ENCODE measurements around the gene PPP1R36.
A peak's percentile ranks its signal among the peaks of the same experiment; 100 is the strongest.
"Not testable (repeated sequence)": the region's sequence is repeated elsewhere in the genome, so short reads cannot be mapped to it uniquely, and the experiment has no call there.

PPP1R36 gene

DNA sequence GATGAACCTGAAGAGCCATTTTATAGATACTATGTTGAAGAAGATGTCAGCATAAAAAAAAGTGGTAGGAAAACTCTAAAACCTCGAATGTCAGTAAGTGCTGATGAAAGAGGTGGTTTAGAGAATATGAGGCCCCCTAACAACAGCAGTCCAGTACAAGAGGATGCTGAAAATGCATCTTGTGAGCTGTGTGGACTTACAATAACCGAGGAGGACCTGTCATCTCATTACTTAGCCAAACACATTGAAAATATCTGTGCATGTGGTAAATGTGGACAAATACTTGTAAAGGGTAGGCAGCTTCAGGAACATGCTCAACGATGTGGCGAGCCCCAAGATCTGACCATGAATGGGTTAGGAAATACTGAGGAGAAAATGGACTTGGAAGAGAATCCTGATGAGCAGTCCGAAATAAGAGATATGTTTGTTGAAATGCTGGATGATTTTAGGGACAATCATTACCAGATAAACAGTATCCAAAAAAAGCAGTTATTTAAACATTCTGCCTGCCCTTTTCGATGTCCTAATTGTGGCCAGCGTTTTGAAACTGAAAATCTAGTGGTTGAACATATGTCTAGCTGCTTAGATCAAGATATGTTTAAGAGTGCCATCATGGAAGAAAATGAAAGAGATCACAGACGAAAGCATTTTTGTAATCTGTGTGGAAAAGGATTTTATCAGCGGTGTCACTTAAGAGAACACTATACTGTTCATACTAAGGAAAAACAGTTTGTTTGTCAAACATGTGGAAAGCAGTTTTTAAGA is 27.0 kb upstream of the PPP1R36 start:
- DNase-seq, result no peak

DNA sequence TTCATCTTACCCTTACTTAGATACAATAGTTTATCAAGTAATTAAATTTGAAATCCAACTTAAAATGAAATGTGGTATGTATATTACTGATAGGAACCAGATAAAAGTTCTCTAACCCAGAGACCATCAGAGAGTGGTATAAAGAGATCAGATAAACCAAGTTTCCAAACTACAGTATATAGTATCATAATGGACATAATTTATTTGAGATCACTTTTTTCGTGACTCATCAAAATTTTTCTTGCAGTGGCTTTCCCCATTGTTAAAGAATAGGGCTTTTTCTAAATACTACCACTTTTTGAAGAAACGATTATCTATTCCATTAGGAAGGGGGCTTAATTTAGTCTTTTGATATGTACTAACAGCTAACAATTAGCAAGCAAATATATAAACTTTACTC is 24.4 kb upstream of the PPP1R36 start:
- DNase-seq, result no peak

DNA sequence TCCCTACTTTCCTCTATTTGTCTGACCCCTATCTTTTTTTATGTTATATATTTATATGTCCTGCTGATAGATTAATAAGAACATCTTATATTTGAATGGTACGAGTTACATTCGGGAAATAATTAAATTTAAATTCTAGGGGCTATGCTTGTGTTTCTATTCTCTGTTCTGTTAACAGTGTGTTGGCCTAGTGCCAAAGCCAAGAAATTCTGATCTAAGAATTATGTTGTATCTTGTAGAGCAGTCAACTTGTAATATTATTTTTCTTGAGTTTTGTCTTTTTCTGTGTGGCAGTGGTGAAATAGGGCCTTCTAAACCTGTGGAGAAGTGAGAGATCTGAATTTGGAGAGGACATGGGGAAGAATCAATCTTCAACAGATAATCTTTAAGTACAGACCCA is 18.2 kb upstream of the PPP1R36 start:
- DNase-seq, result no peak

DNA sequence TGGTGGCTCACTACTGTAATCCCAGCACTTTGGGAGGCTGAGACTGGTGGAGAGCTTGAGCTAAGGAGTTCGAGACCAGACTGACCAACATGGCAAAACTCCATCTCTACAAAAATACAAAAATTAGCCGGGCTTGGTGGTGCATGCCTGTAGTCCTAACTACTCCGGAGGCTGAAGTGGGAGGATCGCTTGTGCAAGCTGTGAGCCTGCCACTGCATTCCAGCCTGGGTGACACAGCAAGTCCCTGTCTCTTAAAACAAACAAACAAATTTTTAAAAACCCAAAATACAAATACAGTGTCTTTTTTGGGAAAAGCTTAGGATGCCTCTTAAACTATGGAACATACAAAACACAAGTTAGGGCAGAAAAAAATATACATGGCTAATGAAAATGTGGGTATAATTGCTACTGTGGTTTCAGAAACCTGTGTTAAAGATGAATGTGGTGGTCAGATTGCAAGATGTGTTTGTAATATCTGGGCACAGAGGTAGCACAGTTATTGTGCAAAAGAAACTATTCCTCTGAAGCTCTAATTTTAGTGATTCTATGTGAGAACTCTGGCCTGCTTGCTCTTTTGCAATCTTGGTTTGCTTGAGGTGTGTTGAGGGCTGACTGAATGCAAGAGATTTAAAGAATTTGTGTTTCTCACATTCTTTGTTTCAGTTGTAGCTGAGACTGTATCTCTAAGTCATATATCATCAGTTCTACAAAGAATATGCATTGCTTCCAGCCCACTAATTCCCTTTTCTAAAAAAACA is 13.1 kb upstream of the PPP1R36 start:
- no peak for DNase-seq

DNA sequence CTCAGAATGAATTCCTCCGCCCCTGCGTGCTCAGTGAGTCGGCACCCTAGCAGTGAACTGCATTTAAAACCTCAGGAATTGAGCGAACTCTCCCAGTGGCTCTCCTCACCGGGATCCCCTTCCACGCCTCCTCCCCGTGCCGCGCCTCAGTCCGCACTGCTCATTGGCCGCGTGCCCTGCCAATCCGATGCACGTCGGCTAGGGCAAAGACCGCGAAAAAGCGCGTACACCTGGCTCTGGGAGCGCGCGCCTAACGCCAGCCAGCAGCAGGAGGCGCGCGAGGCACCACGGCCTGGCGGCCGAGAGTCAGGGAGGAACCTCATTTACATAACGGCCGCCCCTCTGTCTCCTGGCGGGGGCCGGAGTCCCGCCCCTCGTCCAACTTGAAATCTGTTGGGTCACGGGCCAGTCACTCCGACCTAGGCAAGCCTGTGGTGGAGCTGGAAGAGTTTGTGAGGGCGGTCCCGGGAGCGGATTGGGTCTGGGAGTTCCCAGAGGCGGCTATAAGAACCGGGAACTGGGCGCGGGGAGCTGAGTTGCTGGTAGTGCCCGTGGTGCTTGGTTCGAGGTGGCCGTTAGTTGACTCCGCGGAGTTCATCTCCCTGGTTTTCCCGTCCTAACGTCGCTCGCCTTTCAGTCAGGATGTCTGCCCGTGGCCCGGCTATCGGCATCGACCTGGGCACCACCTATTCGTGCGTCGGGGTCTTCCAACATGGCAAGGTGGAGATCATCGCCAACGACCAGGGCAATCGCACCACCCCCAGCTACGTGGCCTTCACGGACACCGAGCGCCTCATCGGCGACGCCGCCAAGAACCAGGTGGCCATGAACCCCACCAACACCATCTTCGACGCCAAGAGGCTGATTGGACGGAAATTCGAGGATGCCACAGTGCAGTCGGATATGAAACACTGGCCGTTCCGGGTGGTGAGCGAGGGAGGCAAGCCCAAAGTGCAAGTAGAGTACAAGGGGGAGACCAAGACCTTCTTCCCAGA is 9.3 kb upstream of the PPP1R36 start, which contains the start of gene HSPA2:
Gene HSPA2 (plus strand): TSS at position 534 of the 995 bp plus-strand sequence. CDS start 109 bp downstream, at position 643.
- DNase-seq, result peak; percentile 100

DNA sequence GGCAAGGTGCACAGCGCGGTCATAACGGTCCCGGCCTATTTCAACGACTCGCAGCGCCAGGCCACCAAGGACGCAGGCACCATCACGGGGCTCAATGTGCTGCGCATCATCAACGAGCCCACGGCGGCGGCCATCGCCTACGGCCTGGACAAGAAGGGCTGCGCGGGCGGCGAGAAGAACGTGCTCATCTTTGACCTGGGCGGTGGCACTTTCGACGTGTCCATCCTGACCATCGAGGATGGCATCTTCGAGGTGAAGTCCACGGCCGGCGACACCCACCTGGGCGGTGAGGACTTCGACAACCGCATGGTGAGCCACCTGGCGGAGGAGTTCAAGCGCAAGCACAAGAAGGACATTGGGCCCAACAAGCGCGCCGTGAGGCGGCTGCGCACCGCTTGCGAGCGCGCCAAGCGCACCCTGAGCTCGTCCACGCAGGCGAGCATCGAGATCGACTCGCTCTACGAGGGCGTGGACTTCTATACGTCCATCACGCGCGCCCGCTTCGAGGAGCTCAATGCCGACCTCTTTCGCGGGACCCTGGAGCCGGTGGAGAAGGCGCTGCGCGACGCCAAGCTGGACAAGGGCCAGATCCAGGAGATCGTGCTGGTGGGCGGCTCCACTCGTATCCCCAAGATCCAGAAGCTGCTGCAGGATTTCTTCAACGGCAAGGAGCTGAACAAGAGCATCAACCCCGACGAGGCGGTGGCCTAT is 8.3 kb upstream of the PPP1R36 start:
- peak; percentile 59 for DNase-seq

DNA sequence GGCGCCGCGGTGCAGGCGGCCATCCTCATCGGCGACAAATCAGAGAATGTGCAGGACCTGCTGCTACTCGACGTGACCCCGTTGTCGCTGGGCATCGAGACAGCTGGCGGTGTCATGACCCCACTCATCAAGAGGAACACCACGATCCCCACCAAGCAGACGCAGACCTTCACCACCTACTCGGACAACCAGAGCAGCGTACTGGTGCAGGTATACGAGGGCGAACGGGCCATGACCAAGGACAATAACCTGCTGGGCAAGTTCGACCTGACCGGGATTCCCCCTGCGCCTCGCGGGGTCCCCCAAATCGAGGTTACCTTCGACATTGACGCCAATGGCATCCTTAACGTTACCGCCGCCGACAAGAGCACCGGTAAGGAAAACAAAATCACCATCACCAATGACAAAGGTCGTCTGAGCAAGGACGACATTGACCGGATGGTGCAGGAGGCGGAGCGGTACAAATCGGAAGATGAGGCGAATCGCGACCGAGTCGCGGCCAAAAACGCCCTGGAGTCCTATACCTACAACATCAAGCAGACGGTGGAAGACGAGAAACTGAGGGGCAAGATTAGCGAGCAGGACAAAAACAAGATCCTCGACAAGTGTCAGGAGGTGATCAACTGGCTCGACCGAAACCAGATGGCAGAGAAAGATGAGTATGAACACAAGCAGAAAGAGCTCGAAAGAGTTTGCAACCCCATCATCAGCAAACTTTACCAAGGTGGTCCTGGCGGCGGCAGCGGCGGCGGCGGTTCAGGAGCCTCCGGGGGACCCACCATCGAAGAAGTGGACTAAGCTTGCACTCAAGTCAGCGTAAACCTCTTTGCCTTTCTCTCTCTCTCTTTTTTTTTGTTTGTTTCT is 7.6 kb upstream of the PPP1R36 start:
- peak; percentile 31 for DNase-seq

DNA sequence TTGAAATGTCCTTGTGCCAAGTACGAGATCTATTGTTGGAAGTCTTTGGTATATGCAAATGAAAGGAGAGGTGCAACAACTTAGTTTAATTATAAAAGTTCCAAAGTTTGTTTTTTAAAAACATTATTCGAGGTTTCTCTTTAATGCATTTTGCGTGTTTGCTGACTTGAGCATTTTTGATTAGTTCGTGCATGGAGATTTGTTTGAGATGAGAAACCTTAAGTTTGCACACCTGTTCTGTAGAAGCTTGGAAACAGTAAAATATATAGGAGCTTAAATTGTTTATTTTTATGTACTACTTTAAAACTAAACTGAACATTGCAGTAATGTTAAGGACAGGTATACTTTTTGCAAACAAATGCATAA is 6.9 kb upstream of the PPP1R36 start:
- no peak for DNase-seq

DNA sequence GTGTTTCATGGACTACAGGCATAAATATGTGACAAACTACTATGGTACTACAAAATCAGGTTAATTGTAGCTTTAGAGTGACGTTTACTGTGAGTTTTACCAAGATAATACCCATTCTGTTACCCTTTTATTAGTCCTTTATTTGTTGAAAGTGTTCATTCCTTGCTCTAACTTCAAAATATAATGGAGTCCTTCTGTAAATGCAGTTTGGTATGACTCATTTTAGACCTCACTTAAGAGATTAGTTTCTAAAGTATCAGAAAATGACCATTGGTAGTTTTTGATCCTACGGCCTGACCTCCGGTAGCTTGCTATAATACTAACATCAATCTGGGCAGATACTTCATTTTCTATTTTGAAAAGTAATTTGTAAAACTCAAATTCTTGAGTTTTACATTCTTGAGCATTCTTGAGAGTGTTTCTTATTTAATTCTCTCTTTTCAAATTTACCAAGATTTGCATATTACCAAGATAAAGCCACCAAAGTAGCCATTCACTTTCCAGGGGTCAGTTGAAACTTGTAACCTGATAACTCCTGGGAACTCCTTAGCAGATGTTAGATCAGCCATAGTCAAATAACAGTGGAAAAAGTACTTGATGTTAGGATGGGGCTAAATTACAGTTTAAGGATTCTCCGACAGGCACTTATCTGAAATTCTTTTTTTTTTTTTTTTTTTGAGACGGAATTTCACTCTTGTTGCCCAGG is 5.0 kb upstream of the PPP1R36 start:
- DNase-seq, result no peak

DNA sequence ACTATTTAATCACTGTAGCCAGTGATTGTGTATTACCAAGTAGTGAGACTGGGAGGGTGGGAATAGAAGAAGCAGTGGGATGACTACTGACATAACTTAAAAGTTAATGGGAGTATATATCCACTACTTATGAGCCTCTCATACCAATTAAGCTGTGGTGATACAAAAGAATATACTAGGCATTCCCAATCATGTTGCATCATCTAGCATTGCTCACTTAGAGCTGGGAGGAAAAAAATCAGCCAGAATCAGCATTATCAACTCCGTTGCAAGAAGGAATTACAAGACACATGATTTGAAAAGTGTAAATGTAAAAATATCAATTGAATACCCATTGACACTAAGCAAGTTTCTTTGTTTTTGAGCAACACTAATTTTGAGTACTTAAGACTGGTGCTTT is 745 bp upstream of the PPP1R36 start:
- no peak for DNase-seq

DNA sequence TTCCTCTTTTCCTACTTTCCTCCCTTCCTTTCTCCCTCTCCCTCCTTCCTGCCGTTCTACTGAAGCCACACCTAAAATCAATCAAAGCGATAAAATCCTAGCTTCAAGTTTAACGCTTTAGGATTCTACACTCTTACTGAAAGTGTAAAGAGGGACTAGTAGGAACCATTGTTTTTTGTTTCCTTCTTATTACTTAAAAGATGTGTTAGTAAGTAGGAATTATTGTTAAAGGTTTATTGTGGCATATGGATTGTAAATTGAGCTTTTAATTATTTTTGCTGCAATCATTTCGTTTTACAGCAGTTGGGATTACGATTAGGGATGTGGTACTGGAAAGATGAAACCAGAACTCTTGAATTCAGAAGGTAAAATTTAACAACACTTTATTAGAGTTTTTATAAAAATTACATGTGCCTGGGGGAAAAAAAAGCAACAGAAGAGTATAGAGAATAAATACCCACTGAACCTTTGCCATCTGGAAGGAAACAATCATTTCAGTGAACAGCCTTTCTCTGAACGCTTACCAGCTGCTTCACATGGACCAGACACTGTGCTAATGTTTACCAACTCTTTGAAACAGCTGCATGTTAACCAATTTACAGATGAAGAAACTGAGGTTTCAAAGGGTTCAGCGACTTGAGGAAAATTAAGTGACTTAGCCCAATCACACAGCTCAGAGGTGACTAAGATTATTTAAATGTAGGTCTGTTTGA is 1.0 kb downstream of the PPP1R36 start:
- DNase-seq, result no peak

DNA sequence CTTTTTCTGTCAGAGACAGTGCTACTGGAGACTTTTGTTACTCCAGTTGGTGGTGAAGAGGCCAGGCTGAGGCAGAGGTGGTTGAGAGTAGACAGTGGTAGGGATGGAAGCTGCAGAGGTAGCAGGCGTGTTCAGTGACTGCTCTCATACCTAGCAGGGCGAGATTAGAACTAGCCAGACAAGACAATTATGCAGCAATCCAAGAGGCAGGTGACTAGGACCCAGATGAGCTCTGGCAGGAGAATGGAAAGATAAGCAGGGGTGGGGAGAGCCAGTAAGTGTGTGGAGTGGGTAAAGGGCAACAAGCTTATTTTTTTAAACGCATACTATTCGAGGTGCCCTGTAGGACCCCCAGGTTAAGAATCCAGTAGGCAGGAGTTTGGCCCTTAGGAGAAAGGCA is 4.8 kb downstream of the PPP1R36 start:
- no peak for DNase-seq

DNA sequence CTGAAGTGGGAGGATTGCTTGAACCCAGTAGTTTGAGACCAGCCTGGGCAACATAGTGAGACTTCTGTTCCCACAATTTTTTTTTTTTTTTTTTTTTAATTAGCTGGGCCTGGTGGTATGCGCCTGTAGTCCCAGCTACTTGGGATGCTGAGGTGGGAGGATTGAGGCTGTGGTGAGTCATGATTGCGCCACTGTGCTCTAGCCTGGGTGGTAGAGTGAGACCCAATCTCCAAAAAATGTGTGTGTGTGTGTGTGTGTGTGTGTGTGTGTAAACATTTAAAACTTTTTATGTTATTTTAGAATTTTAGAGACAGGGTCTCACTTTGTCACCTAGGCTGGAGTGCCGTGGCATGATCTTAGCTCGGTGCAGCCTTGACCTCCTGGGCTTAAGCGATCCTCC is 6.8 kb downstream of the PPP1R36 start:
- DNase-seq, result no peak

DNA sequence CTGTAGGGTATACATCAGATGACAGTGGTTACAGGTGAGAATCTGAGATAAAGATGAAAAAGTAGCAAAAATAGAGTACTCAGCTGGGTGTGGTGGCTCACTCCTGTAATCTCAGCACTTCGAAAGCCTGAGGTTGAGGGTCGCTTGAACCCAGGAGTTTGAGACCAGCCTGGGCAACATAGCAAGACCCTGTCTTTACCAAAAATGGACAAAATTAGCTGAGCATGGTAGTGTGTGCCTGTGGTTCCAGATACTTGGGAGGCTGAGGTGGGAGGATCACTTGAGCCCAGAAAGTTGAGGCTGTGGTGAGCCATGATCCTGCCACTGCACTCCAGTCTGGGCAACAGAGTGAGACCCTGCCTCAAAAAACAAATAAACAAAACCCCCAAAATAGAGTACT is 8.5 kb downstream of the PPP1R36 start:
- DNase-seq, result not testable (repeated sequence)

DNA sequence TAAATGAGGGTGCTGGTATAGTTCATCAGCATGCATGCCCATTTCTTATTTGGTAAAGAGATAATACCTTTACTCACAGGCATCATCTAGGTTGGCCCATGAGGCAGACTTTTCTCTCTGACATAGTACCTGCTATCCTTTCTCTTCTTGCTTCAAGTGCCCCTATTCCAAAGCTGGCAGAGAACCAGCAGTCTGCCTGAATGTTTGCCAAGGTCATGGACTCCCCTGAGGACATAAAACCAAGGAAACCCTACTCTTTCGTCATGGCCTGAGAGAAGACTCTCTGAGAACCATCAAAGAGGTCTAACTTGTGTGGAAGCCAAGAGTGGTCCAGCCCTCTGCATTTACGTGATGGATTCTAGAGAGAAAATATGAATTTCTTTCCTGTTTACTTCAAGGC is 11.9 kb downstream of the PPP1R36 start:
- DNase-seq, result no peak

DNA sequence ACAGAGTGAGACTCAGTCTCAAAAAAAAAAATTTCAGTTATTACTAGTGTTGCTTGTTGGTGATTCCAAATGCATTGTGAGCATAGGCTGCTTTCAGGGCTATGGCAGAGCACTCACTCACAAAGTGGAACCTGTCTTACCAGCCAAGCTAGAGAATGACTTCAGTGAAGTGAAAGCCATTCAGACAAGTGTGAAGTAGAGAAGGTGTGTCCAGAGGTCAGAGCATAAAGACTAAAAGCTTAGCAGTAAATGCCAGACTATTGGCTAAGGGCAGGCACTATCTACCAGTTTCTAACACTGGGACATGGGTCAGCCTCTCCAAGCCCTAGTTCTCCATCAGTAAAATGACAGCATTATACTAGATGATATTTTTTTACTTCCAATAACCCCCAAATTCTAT is 12.7 kb downstream of the PPP1R36 start:
- no peak for DNase-seq

DNA sequence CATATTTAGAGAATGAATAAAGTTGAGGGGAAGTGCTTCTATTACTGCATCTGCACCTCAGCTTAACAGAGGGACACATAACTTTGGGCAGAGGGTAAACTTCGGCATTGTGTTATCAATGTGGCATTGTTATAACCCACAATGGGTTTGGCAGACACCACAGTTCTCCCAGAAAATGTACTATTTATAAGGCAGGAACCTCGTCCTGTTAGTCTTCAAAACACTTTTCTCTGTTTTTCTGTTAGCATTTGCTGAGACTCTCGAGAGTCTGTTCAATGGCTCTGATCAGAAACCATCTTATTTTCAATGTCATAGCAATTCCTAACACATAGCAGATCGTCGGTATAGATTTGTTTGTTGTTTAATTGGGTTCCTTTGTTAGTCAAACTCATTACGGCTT is 13.9 kb downstream of the PPP1R36 start:
- no peak for DNase-seq

DNA sequence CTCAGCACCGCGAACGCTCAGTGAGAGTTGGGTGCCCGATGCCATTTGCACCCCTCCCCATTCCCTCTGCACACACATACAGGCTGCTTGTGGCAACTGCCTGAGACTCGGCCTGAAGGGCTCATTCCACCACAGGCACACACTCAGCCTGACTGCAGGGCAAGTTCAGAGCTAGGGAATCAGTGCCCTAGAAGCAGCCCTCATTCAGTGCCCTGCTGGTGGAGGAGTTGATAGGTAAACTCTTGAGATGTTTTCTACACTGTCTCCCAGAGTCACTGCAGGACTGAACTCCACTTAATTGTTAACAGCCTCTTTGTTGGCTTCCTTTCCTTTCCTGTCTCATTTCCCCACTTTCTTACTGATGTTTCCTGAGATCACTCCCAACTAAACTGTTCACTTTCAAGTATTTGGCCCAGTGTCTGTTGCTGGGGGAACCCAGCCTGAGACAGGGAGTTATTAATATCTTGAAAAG is 16.9 kb downstream of the PPP1R36 start:
- peak; percentile 71 for DNase-seq

DNA sequence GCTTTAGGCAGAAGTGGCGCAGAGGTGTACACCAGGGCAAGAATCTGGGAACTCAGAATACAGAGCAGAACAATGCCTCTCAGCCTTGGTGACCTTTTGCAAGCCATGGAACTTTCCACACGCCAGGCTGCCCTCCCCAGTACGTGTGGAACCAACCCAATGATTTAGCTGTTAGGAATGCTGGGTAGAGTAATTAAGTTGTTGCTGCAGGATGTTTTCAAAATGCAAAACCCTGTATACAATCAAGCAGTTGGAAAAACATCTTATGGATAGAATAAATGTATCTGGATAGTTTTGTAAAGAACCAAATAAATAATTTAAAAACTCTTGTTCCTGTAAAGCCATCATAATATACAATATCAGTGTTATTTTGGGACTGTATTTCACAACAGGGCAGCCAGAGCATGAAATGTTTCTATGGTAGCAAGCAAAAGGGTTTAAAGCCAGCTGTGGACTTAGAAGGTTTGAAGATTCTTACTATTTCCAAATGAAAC is 19.4 kb downstream of the PPP1R36 start:
- DNase-seq, result peak; percentile 57

DNA sequence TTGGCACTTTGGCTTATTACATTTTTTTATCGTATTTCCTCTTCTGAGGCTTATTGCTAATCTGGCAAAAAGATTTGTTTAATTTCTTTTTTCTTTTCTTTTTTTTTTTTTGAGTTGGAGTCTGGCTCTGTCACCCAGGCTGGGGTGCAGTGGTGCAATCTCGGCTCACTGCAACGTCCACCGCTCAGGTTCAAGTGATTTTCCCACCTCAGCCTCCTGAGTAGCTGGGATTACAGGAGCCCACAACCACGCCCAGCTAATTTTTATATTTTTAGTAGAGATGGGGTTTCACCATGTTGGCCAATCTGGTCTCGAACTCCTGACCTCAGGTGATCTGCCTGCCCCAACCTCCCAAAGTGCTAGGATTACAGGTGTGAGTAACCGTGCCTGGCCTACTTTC is 19.9 kb downstream of the PPP1R36 start:
- not testable (repeated sequence) for DNase-seq
